ENCODE results near the gene RBM28.
"Not testable (repeated sequence)": the region's sequence is repeated elsewhere in the genome, so short reads cannot be mapped to it uniquely, and the experiment has no call there.

RBM28 gene

DNA sequence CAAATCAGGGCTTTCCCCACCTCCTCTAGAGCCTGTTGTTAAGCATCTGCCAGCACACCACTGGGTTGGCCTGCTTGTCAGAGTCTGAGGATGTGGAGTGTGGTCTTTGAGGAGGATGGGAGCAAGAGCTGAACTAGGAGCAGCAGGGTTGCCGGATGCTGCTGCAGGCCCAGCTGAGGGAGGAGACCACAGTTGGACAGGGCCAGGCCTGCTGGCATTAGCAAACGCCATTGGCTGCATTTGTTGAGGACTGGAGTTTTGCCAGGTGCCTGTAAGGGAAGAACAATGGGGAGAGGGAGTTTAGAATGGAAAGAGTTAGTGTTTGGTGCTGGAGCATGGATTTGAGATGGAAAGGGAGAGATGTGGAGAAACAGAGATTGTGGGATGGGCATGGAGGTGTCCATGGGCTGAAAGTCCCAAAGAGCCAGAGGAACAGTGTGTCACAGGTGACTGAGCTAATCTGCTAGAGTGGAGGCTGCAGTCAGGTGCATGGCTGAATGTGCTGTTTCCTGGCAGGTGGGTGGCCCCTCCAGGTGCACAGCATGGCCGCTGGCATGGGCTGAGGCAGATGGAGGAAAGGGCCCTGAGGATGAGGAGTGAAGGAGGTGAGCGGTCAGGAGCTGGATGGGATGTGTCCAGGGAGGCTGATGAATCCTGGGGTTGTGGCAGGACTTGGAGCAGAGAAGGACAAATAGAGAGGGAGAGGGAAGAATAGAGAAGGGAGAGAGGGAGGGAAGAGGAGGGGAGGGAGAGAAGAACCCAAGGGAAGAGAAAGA is 61.9 kb downstream of the RBM28 start:
- TF ChIP-seq JUND (IDR thresholded peaks at IDR 0.05; ENCODE audit: low read depth): no peak
- in situ Hi-C loops (cut with HindIII; ENCODE audit: low pct_unique_long_range_greater_than_20kb, low sequenced_read_pairs): no loop called here
- DNase-seq (ENCODE audit: low read depth in 1 of 2, low spot score in 1 of 2): no peak

GRCh38 chr7:128280451-128280850 is 63.3 kb downstream of the RBM28 start:
- DNase-seq (ENCODE audit: low read depth in 1 of 2, low spot score in 1 of 2); in situ Hi-C loops (cut with HindIII; ENCODE audit: low pct_unique_long_range_greater_than_20kb, low sequenced_read_pairs): not testable (repeated sequence)

- in situ Hi-C loops (cut with HindIII; ENCODE audit: low pct_unique_long_range_greater_than_20kb, low sequenced_read_pairs): no loop called here
- DNase-seq (ENCODE audit: low read depth in 1 of 2, low spot score in 1 of 2): no peak
- TF ChIP-seq JUND (IDR thresholded peaks at IDR 0.05; ENCODE audit: low read depth): no peak
These were observed 64.5 kb downstream of the RBM28 start for GRCh38 chr7:128279124-128279713.

- in situ Hi-C loops (cut with HindIII; ENCODE audit: low pct_unique_long_range_greater_than_20kb, low sequenced_read_pairs): no loop called here
- DNase-seq (ENCODE audit: low read depth in 1 of 2, low spot score in 1 of 2): no peak
- no peak for TF ChIP-seq JUND (IDR thresholded peaks at IDR 0.05; ENCODE audit: low read depth)
These were observed 65.3 kb downstream of the RBM28 start for GRCh38 chr7:128278366-128278765.

GRCh38 chr7:128275681-128276080 is 68.0 kb downstream of the RBM28 start:
- no peak for DNase-seq (ENCODE audit: low read depth in 1 of 2, low spot score in 1 of 2)
- TF ChIP-seq JUND (IDR thresholded peaks at IDR 0.05; ENCODE audit: low read depth): no peak
- in situ Hi-C loops (cut with HindIII; ENCODE audit: low pct_unique_long_range_greater_than_20kb, low sequenced_read_pairs): no loop called here

GRCh38 chr7:128274884-128275603 is 68.7 kb downstream of the RBM28 start:
- DNase-seq (ENCODE audit: low read depth in 1 of 2, low spot score in 1 of 2): no peak
- no peak for TF ChIP-seq JUND (IDR thresholded peaks at IDR 0.05; ENCODE audit: low read depth)
- in situ Hi-C loops (cut with HindIII; ENCODE audit: low pct_unique_long_range_greater_than_20kb, low sequenced_read_pairs): no loop called here

- in situ Hi-C loops (cut with HindIII; ENCODE audit: low pct_unique_long_range_greater_than_20kb, low sequenced_read_pairs): no loop called here
- TF ChIP-seq JUND (IDR thresholded peaks at IDR 0.05; ENCODE audit: low read depth): no peak
- no peak for DNase-seq (ENCODE audit: low read depth in 1 of 2, low spot score in 1 of 2)
These were observed 69.3 kb downstream of the RBM28 start for GRCh38 chr7:128274246-128274883.

GRCh38 chr7:128271942-128272481 is 71.7 kb downstream of the RBM28 start:
- DNase-seq (ENCODE audit: low read depth in 1 of 2, low spot score in 1 of 2): no peak
- TF ChIP-seq JUND (IDR thresholded peaks at IDR 0.05; ENCODE audit: low read depth): no peak
- in situ Hi-C loops (cut with HindIII; ENCODE audit: low pct_unique_long_range_greater_than_20kb, low sequenced_read_pairs): no loop called here

DNA sequence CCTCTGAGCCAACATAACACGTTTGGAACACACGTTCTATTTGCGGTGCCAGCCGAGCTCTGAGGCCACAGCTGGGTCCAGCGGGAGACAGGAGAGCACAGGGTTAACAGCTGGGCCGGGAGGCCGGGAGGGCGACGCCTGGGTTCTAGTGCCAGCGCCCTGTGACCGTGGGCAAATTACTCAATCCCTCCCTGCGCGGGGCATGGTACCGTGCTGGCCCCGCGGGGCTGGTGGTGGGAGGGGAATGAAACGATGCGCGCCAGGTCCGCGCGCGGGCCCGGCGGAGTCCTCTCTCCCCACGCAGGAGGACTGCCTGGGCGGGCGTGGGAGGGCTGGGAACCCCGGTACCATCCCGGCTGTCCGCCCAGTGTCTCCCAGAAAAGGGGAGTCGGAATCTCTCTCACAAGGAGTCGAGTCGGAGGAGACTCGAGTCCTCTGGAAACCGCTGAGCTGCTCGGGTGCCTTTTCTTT is 72.2 kb downstream of the RBM28 start:
- no peak for DNase-seq (ENCODE audit: low read depth in 1 of 2, low spot score in 1 of 2)
- TF ChIP-seq JUND (IDR thresholded peaks at IDR 0.05; ENCODE audit: low read depth): no peak
- in situ Hi-C loops (cut with HindIII; ENCODE audit: low pct_unique_long_range_greater_than_20kb, low sequenced_read_pairs): no loop called here

DNA sequence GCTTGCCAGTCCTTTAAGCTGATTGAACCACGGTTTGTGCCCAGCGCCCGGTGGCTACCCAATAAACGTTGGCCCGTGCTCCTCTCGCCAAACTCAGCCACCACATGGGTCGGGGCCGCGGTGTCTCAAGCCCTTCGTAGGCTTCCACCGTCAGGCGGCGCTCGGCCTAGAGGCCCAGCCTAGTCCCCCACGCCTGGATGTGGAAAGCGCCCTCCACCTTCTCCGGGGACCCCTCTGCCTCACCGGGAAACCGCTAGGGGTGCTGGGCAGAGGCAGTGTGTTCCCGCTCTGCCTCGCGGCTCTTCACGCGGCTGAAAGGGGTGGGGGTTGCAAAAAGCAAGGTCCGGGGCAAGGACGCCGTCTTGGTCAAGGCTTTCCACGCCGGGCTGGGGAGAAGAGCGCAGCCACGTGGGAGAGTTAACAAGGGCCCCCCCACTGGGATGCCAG is 72.9 kb downstream of the RBM28 start:
- no peak for DNase-seq (ENCODE audit: low read depth in 1 of 2, low spot score in 1 of 2)
- in situ Hi-C loops (cut with HindIII; ENCODE audit: low pct_unique_long_range_greater_than_20kb, low sequenced_read_pairs): no loop called here

GRCh38 chr7:128268233-128268632 is 75.5 kb downstream of the RBM28 start:
- no peak for DNase-seq (ENCODE audit: low read depth in 1 of 2, low spot score in 1 of 2)
- in situ Hi-C loops (cut with HindIII; ENCODE audit: low pct_unique_long_range_greater_than_20kb, low sequenced_read_pairs): no loop called here
- TF ChIP-seq JUND (IDR thresholded peaks at IDR 0.05; ENCODE audit: low read depth): no peak

More for the DNA sequence above, 72.9 kb downstream of the RBM28 start:
- no peak for TF ChIP-seq JUND (IDR thresholded peaks at IDR 0.05; ENCODE audit: low read depth)

- peak in 1 of 2 experiments; percentile 35 for DNase-seq (ENCODE audit: low read depth in 1 of 2, low spot score in 1 of 2)
- no peak for TF ChIP-seq JUND (IDR thresholded peaks at IDR 0.05; ENCODE audit: low read depth)
- in situ Hi-C loops (cut with HindIII; ENCODE audit: low pct_unique_long_range_greater_than_20kb, low sequenced_read_pairs): no loop called here
These were observed 76.1 kb downstream of the RBM28 start for GRCh38 chr7:128267595-128267924.

All from T47D (cell line).